Transverse colon (tissue), 3 donors: ENCODE measurements around the gene ARHGEF33.

Experiments
- CTCF ChIP-seq, 5 experiments: fragments of 200-600 bp in 3 of 5; fragments of 450-650 bp in 2 of 5; sonication (generic) in 3 of 5; IDR thresholded peaks; 1 replicate in 2 of 5; 2 replicates in 3 of 5; pipeline ENCODE4 v1.5.1; 2016 to 2017; ENCODE audit warnings: antibody characterized with exemption in 5 of 5, inconsistent platforms in 3 of 5, mild to moderate bottlenecking in 2 of 5, moderate library complexity in 1 of 5
- EP300 ChIP-seq: sonication (generic); formaldehyde crosslinking; IDR thresholded peaks from one replicate; pipeline ENCODE4 v1.6.1; 2017; ENCODE audit warnings: antibody characterized with exemption, low read depth
- POLR2A ChIP-seq: fragments of 450-650 bp; IDR thresholded peaks from one replicate; pipeline ENCODE4 v1.6.1; 2016; ENCODE audit warnings: antibody characterized with exemption, mild to moderate bottlenecking, moderate library complexity

- TF ChIP-seq CTCF (IDR thresholded peaks at IDR 0.05): no peak
- TF ChIP-seq EP300: no peak
- TF ChIP-seq POLR2A: no peak
Observed at GRCh38 chr2:38982498-38982897, 92.8 kb downstream of the ARHGEF33 start.
